IPS-18c (cell line): Measurements from ENCODE around the gene CCL22.
"Not testable (repeated sequence)": the region's sequence is repeated elsewhere in the genome, so short reads cannot be mapped to it uniquely, and the experiment has no call there.

Experiments used
- H3K4me3 ChIP-seq: 2 replicates; pipeline ENCODE4 v1.7.0; 2013; ENCODE audit warnings: low read depth, mild to moderate bottlenecking, low read length, moderate library complexity; ENCODE audit not compliant: insufficient read depth
- H3K9me3 ChIP-seq: one replicate; pipeline ENCODE4 v1.6.1; 2013; ENCODE audit warnings: mild to moderate bottlenecking, low read length, moderate library complexity; ENCODE audit not compliant: control insufficient read depth, insufficient read depth

CCL22 gene

GRCh38 chr16:57343221-57343620 lies 15.4 kb upstream of the CCL22 start:
- H3K4me3 ChIP-seq: no peak overlapping the region
- H3K9me3 ChIP-seq: no peaks in the 10 kb centered on the region

- H3K9me3 ChIP-seq, H3K4me3 ChIP-seq: not testable (repeated sequence)
Measured at GRCh38 chr16:57344094-57344493, 14.5 kb upstream of the CCL22 start.

GRCh38 chr16:57345021-57345420 lies 13.6 kb upstream of the CCL22 start:
- no peaks in the 10 kb centered on the region for H3K9me3 ChIP-seq
- no peak overlapping the region for H3K4me3 ChIP-seq

GRCh38 chr16:57345666-57346204 lies 12.8 kb upstream of the CCL22 start:
- H3K9me3 ChIP-seq: no peaks in the 10 kb centered on the region
- no peak overlapping the region for H3K4me3 ChIP-seq

- no peaks in the 10 kb centered on the region for H3K9me3 ChIP-seq
- no peak overlapping the region for H3K4me3 ChIP-seq
Measured at GRCh38 chr16:57347858-57348257, 10.7 kb upstream of the CCL22 start.

GRCh38 chr16:57348327-57348726 lies 10.3 kb upstream of the CCL22 start:
- Histone ChIP-seq H3K4me3 (no peak overlapping the region), H3K9me3 (no peaks in the 10 kb centered on the region)

GRCh38 chr16:57349212-57350031 lies 9.2 kb upstream of the CCL22 start:
- Histone ChIP-seq H3K4me3 (no peak overlapping the region), H3K9me3 (no peaks in the 10 kb centered on the region)

- H3K4me3 ChIP-seq: no peak overlapping the region
- no peaks in the 10 kb centered on the region for H3K9me3 ChIP-seq
Measured at GRCh38 chr16:57352636-57353047, 5.9 kb upstream of the CCL22 start.

GRCh38 chr16:57354311-57354710 lies 4.3 kb upstream of the CCL22 start:
- no peak overlapping the region for H3K4me3 ChIP-seq

GRCh38 chr16:57355898-57356414 lies 2.6 kb upstream of the CCL22 start:
- H3K9me3 ChIP-seq: no peaks in the 10 kb centered on the region
- no peak overlapping the region for H3K4me3 ChIP-seq

More at GRCh38 chr16:57354311-57354710, 4.3 kb upstream of the CCL22 start:
- no peaks in the 10 kb centered on the region for H3K9me3 ChIP-seq

- Histone ChIP-seq H3K4me3 (no peak overlapping the region), H3K9me3 (no peaks in the 10 kb centered on the region)
Measured at GRCh38 chr16:57356547-57356946, 2.0 kb upstream of the CCL22 start.

- Histone ChIP-seq H3K4me3 (no peak overlapping the region), H3K9me3 (no peaks in the 10 kb centered on the region)
Measured at GRCh38 chr16:57357330-57358085, 1.1 kb upstream of the CCL22 start.

- no peak overlapping the region for H3K4me3 ChIP-seq
Measured at GRCh38 chr16:57358086-57358420, 530 bp upstream of the CCL22 start.

GRCh38 chr16:57360321-57360935 lies 1.8 kb downstream of the CCL22 start:
- no peak overlapping the region for H3K4me3 ChIP-seq

More at GRCh38 chr16:57358086-57358420, 530 bp upstream of the CCL22 start:
- no peaks in the 10 kb centered on the region for H3K9me3 ChIP-seq

GRCh38 chr16:57361404-57361803 lies 2.8 kb downstream of the CCL22 start:
- Histone ChIP-seq H3K9me3 (no peaks in the 10 kb centered on the region), H3K4me3 (no peak overlapping the region)

More at GRCh38 chr16:57360321-57360935, 1.8 kb downstream of the CCL22 start:
- H3K9me3 ChIP-seq: no peaks in the 10 kb centered on the region

GRCh38 chr16:57364143-57364542 lies 5.6 kb downstream of the CCL22 start:
- no peaks in the 10 kb centered on the region for H3K9me3 ChIP-seq
- H3K4me3 ChIP-seq: no peak overlapping the region

- no peaks in the 10 kb centered on the region for H3K9me3 ChIP-seq
Measured at GRCh38 chr16:57366544-57367040, 8.0 kb downstream of the CCL22 start.

More at GRCh38 chr16:57366544-57367040, 8.0 kb downstream of the CCL22 start:
- no peak overlapping the region for H3K4me3 ChIP-seq
